ENCODE data around the gene CHN1.

Gene CHN1

DNA sequence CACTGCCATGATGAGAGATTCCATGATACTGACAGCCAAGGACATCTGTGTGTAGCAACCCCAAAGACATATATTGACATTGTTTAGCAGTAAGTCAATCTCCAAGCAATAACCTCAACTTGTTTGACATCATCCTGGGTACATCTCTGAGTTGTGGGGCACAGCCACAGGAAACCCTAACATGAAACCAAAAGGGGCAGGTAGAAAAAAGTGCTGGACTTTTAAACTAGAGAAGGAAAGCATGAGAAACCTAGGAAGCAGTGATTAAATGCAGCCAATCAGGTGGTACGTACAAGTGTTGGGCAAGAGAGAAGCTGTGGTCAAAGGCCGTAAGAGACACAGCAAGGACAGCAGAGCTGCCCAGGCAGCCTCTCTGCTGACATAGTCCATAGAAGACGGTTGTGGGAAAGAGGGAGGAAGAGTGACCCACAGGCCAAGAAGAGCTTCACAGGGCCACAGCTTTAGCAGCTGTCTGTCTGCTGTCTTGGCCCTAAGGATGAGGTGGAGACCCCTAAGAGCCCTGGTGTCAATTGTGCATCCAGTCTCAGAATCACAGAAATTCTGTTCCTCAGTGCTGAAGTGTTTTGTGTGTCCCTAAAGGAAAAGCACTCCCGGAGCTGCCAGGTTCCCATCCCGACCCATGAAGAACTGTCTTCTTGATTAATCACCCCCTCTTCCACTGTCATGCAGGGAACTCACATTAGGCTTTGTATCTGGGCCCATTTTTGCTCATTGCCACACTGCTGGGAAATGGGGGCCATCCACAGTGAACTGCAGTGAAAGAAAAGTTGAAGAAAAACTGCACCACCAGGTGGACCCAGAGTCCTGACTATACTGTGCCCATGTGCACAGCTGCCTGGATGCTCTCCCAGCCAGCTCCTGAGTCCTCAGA lies 25.4 kb upstream of the CHN1 start:
- Histone ChIP-seq H3K79me1 (ENCODE audit: low read length) (no peaks in the 10 kb centered on the region), H2BK15ac (replicated peaks; ENCODE audit: low read depth) (no peak overlapping the region), H3K9ac (ENCODE audit: low read length) (no peak overlapping the region), H3K36me3 (ENCODE audit: control insufficient read depth, insufficient read depth, low read length) (no peaks in the 10 kb centered on the region), H4K5ac (ENCODE audit: low read length) (no peak overlapping the region), H3K27ac (ENCODE audit: low read depth, low read length) (no peak overlapping the region), H2BK120ac (ENCODE audit: low read depth, low read length) (no peak overlapping the region), H2AK5ac (ENCODE audit: low read length) (no peak overlapping the region), H3K27me3 (ENCODE audit: insufficient read depth, low read length, poor library complexity) (no peaks in the 10 kb centered on the region), H3K4ac (ENCODE audit: low read depth, low read length) (no peak overlapping the region), H3K4me3 (ENCODE audit: low read length) (no peak overlapping the region), H3K18ac (ENCODE audit: low read length) (no peak overlapping the region), H3K56ac (ENCODE audit: low read length) (no peak overlapping the region), H4K8ac (ENCODE audit: low read depth, low read length) (no peak overlapping the region), H2BK5ac (ENCODE audit: low read length) (no peak overlapping the region), H3K4me1 (ENCODE audit: control insufficient read depth, low read depth, low read length) (no peaks in the 10 kb centered on the region), H3K79me2 (ENCODE audit: control insufficient read depth, insufficient read depth, low read length) (no peaks in the 10 kb centered on the region), H3K4me2 (ENCODE audit: low read length) (no peak overlapping the region), H3K23ac (ENCODE audit: low read length) (no peak overlapping the region)
- DNase-seq, result peak; percentile 74
- WGBS (ENCODE audit: extremely low coverage, insufficient coverage, low lambda C conversion rate), result no CpG with 5 or more reads among the region's 5 CpGs

DNA sequence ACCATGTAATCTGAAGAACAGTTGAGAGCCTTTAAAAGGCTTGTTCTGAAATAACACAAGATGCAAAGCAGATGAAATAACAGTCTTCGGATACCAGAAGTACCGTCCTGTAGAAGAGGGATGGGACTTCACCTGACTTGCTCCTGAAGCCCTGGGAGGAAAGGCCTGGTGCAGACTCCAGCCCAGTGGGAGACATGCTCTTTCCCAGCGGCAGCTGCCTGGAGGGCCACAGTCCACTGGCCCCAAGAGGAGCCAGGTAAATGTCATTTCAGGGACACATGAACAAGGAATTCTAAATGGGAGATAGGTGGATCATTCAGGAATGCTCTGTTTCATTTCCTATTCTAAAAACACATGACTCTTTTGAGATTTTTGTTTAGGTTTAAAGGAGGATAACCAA lies 22.6 kb upstream of the CHN1 start:
- H3K27ac ChIP-seq (ENCODE audit: low read depth, low read length), result no peak overlapping the region
- H3K4me3 ChIP-seq (ENCODE audit: low read length), result no peak overlapping the region
- no peak overlapping the region for H2BK5ac ChIP-seq (ENCODE audit: low read length)
- H4K5ac ChIP-seq (ENCODE audit: low read length), result no peak overlapping the region
- no peak for DNase-seq
- H3K23ac ChIP-seq (ENCODE audit: low read length), result no peak overlapping the region
- H3K79me1 ChIP-seq (ENCODE audit: low read length), result no peaks in the 10 kb centered on the region
- H3K18ac ChIP-seq (ENCODE audit: low read length), result no peak overlapping the region
- no peak overlapping the region for H2BK120ac ChIP-seq (ENCODE audit: low read depth, low read length)
- H3K4me2 ChIP-seq (ENCODE audit: low read length), result no peak overlapping the region
- no peaks in the 10 kb centered on the region for H3K4me1 ChIP-seq (ENCODE audit: control insufficient read depth, low read depth, low read length)
- H3K36me3 ChIP-seq (ENCODE audit: control insufficient read depth, insufficient read depth, low read length), result no peaks in the 10 kb centered on the region
- no peak overlapping the region for H3K4ac ChIP-seq (ENCODE audit: low read depth, low read length)
- H3K79me2 ChIP-seq (ENCODE audit: control insufficient read depth, insufficient read depth, low read length), result no peaks in the 10 kb centered on the region
- no peak overlapping the region for H4K8ac ChIP-seq (ENCODE audit: low read depth, low read length)
- H2AK5ac ChIP-seq (ENCODE audit: low read length), result no peak overlapping the region
- no peaks in the 10 kb centered on the region for H3K27me3 ChIP-seq (ENCODE audit: insufficient read depth, low read length, poor library complexity)
- no CpG with 5 or more reads among the region's 3 CpGs for WGBS (ENCODE audit: extremely low coverage, insufficient coverage, low lambda C conversion rate)
- no peak overlapping the region for H2BK15ac ChIP-seq (replicated peaks; ENCODE audit: low read depth)
- no peak overlapping the region for H3K9ac ChIP-seq (ENCODE audit: low read length)
- H3K56ac ChIP-seq (ENCODE audit: low read length), result no peak overlapping the region

DNA sequence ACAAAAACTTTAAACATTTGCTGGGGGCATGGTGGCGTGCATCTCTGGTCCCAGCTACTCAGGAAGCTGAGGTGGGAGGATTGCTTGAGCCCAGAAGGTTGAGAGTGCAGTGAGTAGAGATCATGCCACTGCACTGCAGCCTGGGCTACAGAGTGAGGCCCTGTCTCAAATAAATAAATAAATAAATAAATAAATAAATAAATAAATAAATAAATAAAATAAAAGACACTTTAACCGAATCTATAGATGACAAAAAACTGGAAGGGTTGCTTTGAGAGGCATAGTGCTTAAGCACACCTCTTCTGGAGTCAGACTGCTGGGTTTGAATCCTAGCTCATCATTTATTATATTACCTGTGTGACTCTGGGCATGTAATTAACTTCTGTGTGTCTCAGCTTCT lies 21.2 kb upstream of the CHN1 start:
- Histone ChIP-seq H3K27me3 (ENCODE audit: insufficient read depth, low read length, poor library complexity) (no peaks in the 10 kb centered on the region), H3K9ac (ENCODE audit: low read length) (no peak overlapping the region), H3K4ac (ENCODE audit: low read depth, low read length) (no peak overlapping the region), H3K79me1 (ENCODE audit: low read length) (no peaks in the 10 kb centered on the region), H3K79me2 (ENCODE audit: control insufficient read depth, insufficient read depth, low read length) (no peaks in the 10 kb centered on the region), H2AK5ac (ENCODE audit: low read length) (no peak overlapping the region), H3K36me3 (ENCODE audit: control insufficient read depth, insufficient read depth, low read length) (no peaks in the 10 kb centered on the region), H3K18ac (ENCODE audit: low read length) (no peak overlapping the region), H2BK5ac (ENCODE audit: low read length) (no peak overlapping the region), H3K56ac (ENCODE audit: low read length) (no peak overlapping the region), H2BK120ac (ENCODE audit: low read depth, low read length) (no peak overlapping the region), H2BK15ac (replicated peaks; ENCODE audit: low read depth) (no peak overlapping the region), H3K4me3 (ENCODE audit: low read length) (no peak overlapping the region), H3K4me1 (ENCODE audit: control insufficient read depth, low read depth, low read length) (no peaks in the 10 kb centered on the region), H3K4me2 (ENCODE audit: low read length) (no peak overlapping the region), H4K5ac (ENCODE audit: low read length) (no peak overlapping the region), H4K8ac (ENCODE audit: low read depth, low read length) (no peak overlapping the region), H3K23ac (ENCODE audit: low read length) (no peak overlapping the region), H3K27ac (ENCODE audit: low read depth, low read length) (no peak overlapping the region)
- DNase-seq, result no peak
- WGBS (ENCODE audit: extremely low coverage, insufficient coverage, low lambda C conversion rate), result no CpG with 5 or more reads among the region's 2 CpGs

DNA sequence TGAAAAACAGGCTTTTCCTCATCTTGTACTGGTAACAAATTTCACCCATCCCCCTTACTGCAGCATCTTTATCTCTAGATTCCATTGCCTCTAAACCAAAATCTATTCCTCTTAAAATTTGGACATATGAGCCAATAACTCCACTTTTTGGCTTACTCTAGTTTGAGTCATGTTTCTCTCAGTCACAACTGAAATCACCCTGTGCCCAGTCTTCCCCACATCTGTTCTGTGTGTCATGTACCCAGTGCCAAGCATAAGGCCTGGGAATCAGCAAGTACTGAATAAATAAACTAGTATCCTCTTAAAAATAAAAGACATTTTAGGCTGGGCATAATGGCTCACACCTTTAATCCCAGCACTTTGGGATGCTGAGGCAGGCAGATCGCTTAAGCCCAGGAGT lies 20.8 kb upstream of the CHN1 start:
- H4K8ac ChIP-seq (ENCODE audit: low read depth, low read length), result no peak overlapping the region
- H3K27me3 ChIP-seq (ENCODE audit: insufficient read depth, low read length, poor library complexity), result no peaks in the 10 kb centered on the region
- H2AK5ac ChIP-seq (ENCODE audit: low read length), result no peak overlapping the region
- H3K4me2 ChIP-seq (ENCODE audit: low read length), result no peak overlapping the region
- no peak overlapping the region for H3K27ac ChIP-seq (ENCODE audit: low read depth, low read length)
- no peak overlapping the region for H3K4me3 ChIP-seq (ENCODE audit: low read length)
- no peak overlapping the region for H3K18ac ChIP-seq (ENCODE audit: low read length)
- H3K79me1 ChIP-seq (ENCODE audit: low read length), result no peaks in the 10 kb centered on the region
- H2BK120ac ChIP-seq (ENCODE audit: low read depth, low read length), result no peak overlapping the region
- no CpG with 5 or more reads among the region's 1 CpG for WGBS (ENCODE audit: extremely low coverage, insufficient coverage, low lambda C conversion rate)
- H3K56ac ChIP-seq (ENCODE audit: low read length), result no peak overlapping the region
- no peak overlapping the region for H3K9ac ChIP-seq (ENCODE audit: low read length)
- no peaks in the 10 kb centered on the region for H3K36me3 ChIP-seq (ENCODE audit: control insufficient read depth, insufficient read depth, low read length)
- H4K5ac ChIP-seq (ENCODE audit: low read length), result no peak overlapping the region
- no peaks in the 10 kb centered on the region for H3K4me1 ChIP-seq (ENCODE audit: control insufficient read depth, low read depth, low read length)
- no peaks in the 10 kb centered on the region for H3K79me2 ChIP-seq (ENCODE audit: control insufficient read depth, insufficient read depth, low read length)
- H3K4ac ChIP-seq (ENCODE audit: low read depth, low read length), result no peak overlapping the region
- no peak for DNase-seq
- H2BK15ac ChIP-seq (replicated peaks; ENCODE audit: low read depth), result no peak overlapping the region
- H2BK5ac ChIP-seq (ENCODE audit: low read length), result no peak overlapping the region
- H3K23ac ChIP-seq (ENCODE audit: low read length), result no peak overlapping the region

DNA sequence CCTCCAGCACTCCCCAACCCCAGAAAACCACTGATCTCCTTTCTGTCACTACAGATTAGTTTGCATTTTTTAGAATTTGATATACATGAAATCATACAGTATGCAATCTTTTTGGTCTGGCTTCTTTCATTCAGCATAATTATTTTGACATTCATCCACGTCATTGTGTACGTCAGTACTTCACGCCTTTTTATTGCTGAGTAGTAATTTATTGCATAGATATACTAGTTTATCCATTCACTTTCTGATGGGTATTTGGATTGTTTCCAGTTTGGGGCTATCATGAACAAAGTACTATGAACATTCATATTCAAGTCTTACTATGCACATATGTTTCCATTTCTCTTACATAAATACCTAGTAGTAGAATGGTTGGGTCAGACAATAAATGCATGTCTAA lies 20.1 kb upstream of the CHN1 start:
- no peak for DNase-seq
- no peak overlapping the region for H3K4ac ChIP-seq (ENCODE audit: low read depth, low read length)
- no peaks in the 10 kb centered on the region for H3K27me3 ChIP-seq (ENCODE audit: insufficient read depth, low read length, poor library complexity)
- H3K9ac ChIP-seq (ENCODE audit: low read length), result no peak overlapping the region
- H4K8ac ChIP-seq (ENCODE audit: low read depth, low read length), result no peak overlapping the region
- H3K18ac ChIP-seq (ENCODE audit: low read length), result no peak overlapping the region
- H2BK5ac ChIP-seq (ENCODE audit: low read length), result no peak overlapping the region
- H3K56ac ChIP-seq (ENCODE audit: low read length), result no peak overlapping the region
- H3K4me2 ChIP-seq (ENCODE audit: low read length), result no peak overlapping the region
- no peak overlapping the region for H3K23ac ChIP-seq (ENCODE audit: low read length)
- no CpG with 5 or more reads among the region's 3 CpGs for WGBS (ENCODE audit: extremely low coverage, insufficient coverage, low lambda C conversion rate)
- no peaks in the 10 kb centered on the region for H3K79me2 ChIP-seq (ENCODE audit: control insufficient read depth, insufficient read depth, low read length)
- H2BK15ac ChIP-seq (replicated peaks; ENCODE audit: low read depth), result no peak overlapping the region
- no peak overlapping the region for H4K5ac ChIP-seq (ENCODE audit: low read length)
- no peaks in the 10 kb centered on the region for H3K79me1 ChIP-seq (ENCODE audit: low read length)
- H3K4me1 ChIP-seq (ENCODE audit: control insufficient read depth, low read depth, low read length), result no peaks in the 10 kb centered on the region
- H2AK5ac ChIP-seq (ENCODE audit: low read length), result no peak overlapping the region
- no peaks in the 10 kb centered on the region for H3K36me3 ChIP-seq (ENCODE audit: control insufficient read depth, insufficient read depth, low read length)
- no peak overlapping the region for H3K4me3 ChIP-seq (ENCODE audit: low read length)
- no peak overlapping the region for H2BK120ac ChIP-seq (ENCODE audit: low read depth, low read length)
- H3K27ac ChIP-seq (ENCODE audit: low read depth, low read length), result no peak overlapping the region

GRCh38 chr2:175022923-175023322 lies 17.7 kb upstream of the CHN1 start:
- Histone ChIP-seq H2AK5ac (ENCODE audit: low read length) (no peak overlapping the region), H3K56ac (ENCODE audit: low read length) (no peak overlapping the region), H3K4ac (ENCODE audit: low read depth, low read length) (no peak overlapping the region), H3K4me1 (ENCODE audit: control insufficient read depth, low read depth, low read length) (no peaks in the 10 kb centered on the region), H4K8ac (ENCODE audit: low read depth, low read length) (no peak overlapping the region), H3K23ac (ENCODE audit: low read length) (no peak overlapping the region), H3K36me3 (ENCODE audit: control insufficient read depth, insufficient read depth, low read length) (no peaks in the 10 kb centered on the region), H3K79me1 (ENCODE audit: low read length) (no peaks in the 10 kb centered on the region), H3K9ac (ENCODE audit: low read length) (no peak overlapping the region), H3K27ac (ENCODE audit: low read depth, low read length) (no peak overlapping the region), H2BK15ac (replicated peaks; ENCODE audit: low read depth) (no peak overlapping the region), H3K4me3 (ENCODE audit: low read length) (no peak overlapping the region), H2BK120ac (ENCODE audit: low read depth, low read length) (no peak overlapping the region), H3K79me2 (ENCODE audit: control insufficient read depth, insufficient read depth, low read length) (no peaks in the 10 kb centered on the region), H4K5ac (ENCODE audit: low read length) (no peak overlapping the region), H2BK5ac (ENCODE audit: low read length) (no peak overlapping the region), H3K18ac (ENCODE audit: low read length) (no peak overlapping the region), H3K27me3 (ENCODE audit: insufficient read depth, low read length, poor library complexity) (no peaks in the 10 kb centered on the region), H3K4me2 (ENCODE audit: low read length) (no peak overlapping the region)
- no CpG with 5 or more reads among the region's 3 CpGs for WGBS (ENCODE audit: extremely low coverage, insufficient coverage, low lambda C conversion rate)
- no peak for DNase-seq
